ENCODE data around the gene MACROH2A1. TPM values are rescaled to one million over a fixed set of nuclear protein-coding genes. Genes with fewer than 3 reads are reported as not detected.

MACROH2A1 gene
- polyA plus RNA-seq, 6 donors from 2014 or later, result 85.2 to 170 (median 120) TPM

- no peaks in the 10 kb centered on the region for H3K4me1 Mint-ChIP-seq
- H3K9me3 Mint-ChIP-seq, result no peaks in the 10 kb centered on the region
- no peak for ATAC-seq (ENCODE audit: low read depth in 2 of 2)
- no peak overlapping the region for H3K4me3 Mint-ChIP-seq
- H3K36me3 Mint-ChIP-seq, result no peaks in the 10 kb centered on the region
- H3K27ac Mint-ChIP-seq, result no peak overlapping the region
- no peaks in the 10 kb centered on the region for H3K27me3 Mint-ChIP-seq
- no peak for DNase-seq
Measured at GRCh38 chr5:135323701-135324132, 75.3 kb downstream of the MACROH2A1 start.

- H3K9me3 Mint-ChIP-seq, result no peaks in the 10 kb centered on the region
- no peak for ATAC-seq (ENCODE audit: low read depth in 2 of 2)
- no peak overlapping the region for H3K27ac Mint-ChIP-seq
- H3K36me3 Mint-ChIP-seq, result no peaks in the 10 kb centered on the region
- H3K27me3 Mint-ChIP-seq, result no peaks in the 10 kb centered on the region
- H3K4me1 Mint-ChIP-seq, result no peaks in the 10 kb centered on the region
- no peak overlapping the region for H3K4me3 Mint-ChIP-seq
- DNase-seq, result no peak
Measured at GRCh38 chr5:135323227-135323626, 75.8 kb downstream of the MACROH2A1 start.

- Mint-ChIP-seq H3K9me3 (no peaks in the 10 kb centered on the region), H3K4me1 (no peaks in the 10 kb centered on the region), H3K36me3 (no peaks in the 10 kb centered on the region), H3K4me3 (no peak overlapping the region), H3K27ac (peak overlapping the region in 1 of 6 donors; percentile 51), H3K27me3 (no peaks in the 10 kb centered on the region)
- ATAC-seq (ENCODE audit: low read depth in 2 of 2) (no peak), DNase-seq (no peak)
Measured at GRCh38 chr5:135322744-135323143, 76.3 kb downstream of the MACROH2A1 start.

DNA sequence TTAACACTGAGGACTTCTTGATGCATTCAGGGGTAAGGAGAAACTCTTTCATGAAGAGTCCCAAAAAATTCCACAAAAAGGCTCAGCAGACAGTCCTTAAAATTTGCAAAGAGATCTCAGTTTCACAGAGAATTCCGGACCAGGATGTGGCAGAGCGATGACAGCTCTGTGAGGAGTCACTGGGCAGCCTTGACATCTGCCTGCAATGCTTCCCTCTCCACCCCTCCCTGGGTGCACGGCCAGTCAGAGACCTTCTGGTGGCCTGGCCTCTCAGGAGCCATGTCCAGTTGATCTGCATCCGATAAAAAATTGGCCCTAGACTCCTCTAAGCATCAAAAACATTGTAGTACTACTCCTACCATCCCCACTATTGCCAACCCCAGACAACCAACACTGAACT, 76.8 kb downstream of the MACROH2A1 start:
- no peaks in the 10 kb centered on the region for H3K4me1 Mint-ChIP-seq
- no peak overlapping the region for H3K4me3 Mint-ChIP-seq
- DNase-seq (no peak), ATAC-seq (ENCODE audit: low read depth in 2 of 2) (no peak)
- no peaks in the 10 kb centered on the region for H3K27me3 Mint-ChIP-seq
- no peak overlapping the region for H3K27ac Mint-ChIP-seq
- no peaks in the 10 kb centered on the region for H3K36me3 Mint-ChIP-seq
- H3K9me3 Mint-ChIP-seq, result no peaks in the 10 kb centered on the region

- peak overlapping the region in 1 of 6 donors; percentile 63 for H3K27ac Mint-ChIP-seq
Measured at GRCh38 chr5:135320718-135321484, 78.1 kb downstream of the MACROH2A1 start.

GRCh38 chr5:135319928-135320606, 79.0 kb downstream of the MACROH2A1 start:
- no peak for ATAC-seq (ENCODE audit: low read depth in 2 of 2)
- no peak overlapping the region for H3K27ac Mint-ChIP-seq
- no peaks in the 10 kb centered on the region for H3K4me1 Mint-ChIP-seq
- no peak for DNase-seq
- H3K4me3 Mint-ChIP-seq, result no peak overlapping the region
- H3K27me3 Mint-ChIP-seq, result no peaks in the 10 kb centered on the region
- no peaks in the 10 kb centered on the region for H3K36me3 Mint-ChIP-seq
- no peaks in the 10 kb centered on the region for H3K9me3 Mint-ChIP-seq

More at GRCh38 chr5:135320718-135321484, 78.1 kb downstream of the MACROH2A1 start:
- no peak overlapping the region for H3K4me3 Mint-ChIP-seq
- no peaks in the 10 kb centered on the region for H3K27me3 Mint-ChIP-seq
- no peaks in the 10 kb centered on the region for H3K36me3 Mint-ChIP-seq
- H3K4me1 Mint-ChIP-seq, result no peaks in the 10 kb centered on the region
- DNase-seq, result no peak
- ATAC-seq (ENCODE audit: low read depth in 2 of 2), result no peak
- H3K9me3 Mint-ChIP-seq, result no peaks in the 10 kb centered on the region

GRCh38 chr5:135319458-135319857, 79.6 kb downstream of the MACROH2A1 start:
- no peaks in the 10 kb centered on the region for H3K36me3 Mint-ChIP-seq
- DNase-seq, result no peak
- no peaks in the 10 kb centered on the region for H3K27me3 Mint-ChIP-seq
- no peak for ATAC-seq (ENCODE audit: low read depth in 2 of 2)
- no peaks in the 10 kb centered on the region for H3K4me1 Mint-ChIP-seq
- peak overlapping the region in 1 of 6 donors; percentile 64 for H3K27ac Mint-ChIP-seq
- no peak overlapping the region for H3K4me3 Mint-ChIP-seq
- no peaks in the 10 kb centered on the region for H3K9me3 Mint-ChIP-seq

DNA sequence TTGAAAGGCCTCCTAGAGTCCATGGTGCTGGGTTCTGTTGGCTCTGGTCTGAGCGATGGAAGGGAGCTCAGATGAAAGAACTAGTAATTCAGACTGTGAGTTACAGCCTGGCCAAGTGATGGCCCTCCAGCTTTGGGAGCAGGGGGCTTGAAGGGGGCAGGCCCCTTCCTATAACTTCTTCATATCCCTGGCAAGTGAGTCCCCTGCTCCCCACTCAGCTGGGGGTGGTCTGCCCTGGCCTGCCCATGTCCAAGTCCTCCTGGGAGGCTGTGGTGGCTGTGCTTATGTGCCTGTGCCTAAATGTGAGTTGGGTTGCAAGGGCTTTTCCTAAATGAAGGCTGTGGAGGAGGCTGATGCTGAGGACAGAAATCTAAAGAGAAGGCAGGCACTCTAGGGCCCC, 80.1 kb downstream of the MACROH2A1 start:
- H3K9me3 Mint-ChIP-seq, result no peaks in the 10 kb centered on the region
- H3K27me3 Mint-ChIP-seq, result no peaks in the 10 kb centered on the region
- ATAC-seq (ENCODE audit: low read depth in 2 of 2), result no peak
- DNase-seq, result no peak
- no peak overlapping the region for H3K27ac Mint-ChIP-seq
- H3K36me3 Mint-ChIP-seq, result no peaks in the 10 kb centered on the region
- H3K4me1 Mint-ChIP-seq, result no peaks in the 10 kb centered on the region
- no peak overlapping the region for H3K4me3 Mint-ChIP-seq

- Mint-ChIP-seq H3K27me3 (no peaks in the 10 kb centered on the region), H3K4me1 (no peaks in the 10 kb centered on the region), H3K9me3 (no peaks in the 10 kb centered on the region), H3K4me3 (no peak overlapping the region), H3K36me3 (no peaks in the 10 kb centered on the region), H3K27ac (no peak overlapping the region)
- ATAC-seq (ENCODE audit: low read depth in 2 of 2) (no peak), DNase-seq (no peak)
Measured at GRCh38 chr5:135318037-135318436, 81.0 kb downstream of the MACROH2A1 start.

- ATAC-seq (ENCODE audit: low read depth in 2 of 2) (no peak), DNase-seq (no peak)
- no peaks in the 10 kb centered on the region for H3K27me3 Mint-ChIP-seq
- no peaks in the 10 kb centered on the region for H3K9me3 Mint-ChIP-seq
- H3K36me3 Mint-ChIP-seq, result no peaks in the 10 kb centered on the region
- H3K27ac Mint-ChIP-seq, result peak overlapping the region in 2 of 6 donors; percentile 37 to 41
- H3K4me1 Mint-ChIP-seq, result no peaks in the 10 kb centered on the region
- no peak overlapping the region for H3K4me3 Mint-ChIP-seq
Measured at GRCh38 chr5:135317286-135317685, 81.7 kb downstream of the MACROH2A1 start.

- DNase-seq (no peak), ATAC-seq (ENCODE audit: low read depth in 2 of 2) (no peak)
- Mint-ChIP-seq H3K9me3 (no peaks in the 10 kb centered on the region), H3K4me1 (no peaks in the 10 kb centered on the region), H3K27ac (no peak overlapping the region), H3K36me3 (no peaks in the 10 kb centered on the region), H3K27me3 (no peaks in the 10 kb centered on the region), H3K4me3 (no peak overlapping the region)
Measured at GRCh38 chr5:135315386-135315785, 83.6 kb downstream of the MACROH2A1 start.

- H3K9me3 Mint-ChIP-seq, result no peaks in the 10 kb centered on the region
- H3K36me3 Mint-ChIP-seq, result no peaks in the 10 kb centered on the region
- H3K27ac Mint-ChIP-seq, result no peak overlapping the region
- H3K4me1 Mint-ChIP-seq, result no peaks in the 10 kb centered on the region
- peaks cover 0 to 10% (median 9%) of the 10 kb centered on the region in 3 donors for H3K27me3 Mint-ChIP-seq
- no peak for DNase-seq
- ATAC-seq (ENCODE audit: low read depth in 2 of 2), result no peak
- no peak overlapping the region for H3K4me3 Mint-ChIP-seq
Measured at GRCh38 chr5:135313946-135314345, 85.1 kb downstream of the MACROH2A1 start.

- Mint-ChIP-seq H3K9me3 (no peaks in the 10 kb centered on the region), H3K27me3 (peaks cover 0 to 15% (median 14%) of the 10 kb centered on the region in 3 donors), H3K36me3 (no peaks in the 10 kb centered on the region), H3K4me1 (no peaks in the 10 kb centered on the region), H3K27ac (peak overlapping the region in 1 of 6 donors; percentile 52), H3K4me3 (no peak overlapping the region)
- DNase-seq (no peak), ATAC-seq (ENCODE audit: low read depth in 2 of 2) (no peak)
Measured at GRCh38 chr5:135313405-135313804, 85.6 kb downstream of the MACROH2A1 start.

GRCh38 chr5:135312255-135312935, 86.6 kb downstream of the MACROH2A1 start:
- Mint-ChIP-seq H3K9me3 (no peaks in the 10 kb centered on the region), H3K4me1 (no peaks in the 10 kb centered on the region), H3K27ac (peak overlapping the region in 2 of 6 donors; percentile 25 to 36), H3K36me3 (no peaks in the 10 kb centered on the region), H3K27me3 (peaks cover 2 to 17% (median 15%) of the 10 kb centered on the region in 3 donors), H3K4me3 (no peak overlapping the region)
- no peak for DNase-seq
- ATAC-seq (ENCODE audit: low read depth in 2 of 2), result no peak

All from naive B cell (primary cell).